ENCODE measurements around the gene CH25H.

- no peak for TF ChIP-seq EZH2 (IDR thresholded peaks at IDR 0.05; ENCODE audit: low read length, unreplicated experiment)
- TF ChIP-seq, protein P1, sequence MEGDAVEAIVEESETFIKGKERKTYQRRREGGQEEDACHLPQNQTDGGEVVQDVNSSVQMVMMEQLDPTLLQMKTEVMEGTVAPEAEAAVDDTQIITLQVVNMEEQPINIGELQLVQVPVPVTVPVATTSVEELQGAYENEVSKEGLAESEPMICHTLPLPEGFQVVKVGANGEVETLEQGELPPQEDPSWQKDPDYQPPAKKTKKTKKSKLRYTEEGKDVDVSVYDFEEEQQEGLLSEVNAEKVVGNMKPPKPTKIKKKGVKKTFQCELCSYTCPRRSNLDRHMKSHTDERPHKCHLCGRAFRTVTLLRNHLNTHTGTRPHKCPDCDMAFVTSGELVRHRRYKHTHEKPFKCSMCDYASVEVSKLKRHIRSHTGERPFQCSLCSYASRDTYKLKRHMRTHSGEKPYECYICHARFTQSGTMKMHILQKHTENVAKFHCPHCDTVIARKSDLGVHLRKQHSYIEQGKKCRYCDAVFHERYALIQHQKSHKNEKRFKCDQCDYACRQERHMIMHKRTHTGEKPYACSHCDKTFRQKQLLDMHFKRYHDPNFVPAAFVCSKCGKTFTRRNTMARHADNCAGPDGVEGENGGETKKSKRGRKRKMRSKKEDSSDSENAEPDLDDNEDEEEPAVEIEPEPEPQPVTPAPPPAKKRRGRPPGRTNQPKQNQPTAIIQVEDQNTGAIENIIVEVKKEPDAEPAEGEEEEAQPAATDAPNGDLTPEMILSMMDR (conservative IDR thresholded peaks at IDR 0.05; ENCODE audit: low read depth, low read length): no peak
Observed at GRCh38 chr10:89248990-89249389, 41.9 kb upstream of the CH25H start.
